Measurements from ENCODE around the gene SLC4A7.
"Not testable (repeated sequence)": the region's sequence is repeated elsewhere in the genome, so short reads cannot be mapped to it uniquely, and the experiment has no call there.

Gene SLC4A7

DNA sequence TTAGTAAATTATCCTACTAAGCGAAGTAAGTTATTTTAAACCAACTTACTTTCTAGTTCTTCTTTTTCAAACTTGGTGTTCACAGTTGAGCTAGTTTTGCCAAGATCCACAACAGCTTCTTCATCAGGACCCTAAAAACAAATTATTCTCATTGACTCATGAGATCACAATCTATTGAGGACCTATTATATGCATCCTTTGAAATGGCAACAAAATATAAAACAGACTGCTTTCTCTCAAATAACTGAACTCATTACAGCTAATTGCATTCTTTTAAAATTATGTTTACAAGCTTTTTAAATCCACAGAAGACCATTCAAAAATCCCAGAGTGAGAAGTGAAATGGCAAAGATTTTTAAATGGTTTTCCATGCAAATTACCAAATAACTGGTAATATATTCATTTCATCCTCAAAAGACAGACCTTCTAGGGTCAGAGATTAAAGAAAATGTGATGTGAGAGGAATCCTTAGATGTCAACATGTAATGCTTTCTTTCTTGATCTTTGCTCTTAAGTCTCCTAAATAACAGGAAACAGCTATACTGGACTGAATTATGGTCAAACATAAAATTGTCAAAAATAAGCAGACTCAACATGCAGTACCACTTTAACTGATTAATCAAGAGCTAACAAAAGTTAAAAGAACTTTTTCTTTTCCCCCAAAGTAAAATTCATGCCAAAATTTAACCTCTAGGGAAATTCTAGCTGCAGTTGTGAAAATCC lies 31.7 kb downstream of the SLC4A7 start:
- TF ChIP-seq, protein P1, sequence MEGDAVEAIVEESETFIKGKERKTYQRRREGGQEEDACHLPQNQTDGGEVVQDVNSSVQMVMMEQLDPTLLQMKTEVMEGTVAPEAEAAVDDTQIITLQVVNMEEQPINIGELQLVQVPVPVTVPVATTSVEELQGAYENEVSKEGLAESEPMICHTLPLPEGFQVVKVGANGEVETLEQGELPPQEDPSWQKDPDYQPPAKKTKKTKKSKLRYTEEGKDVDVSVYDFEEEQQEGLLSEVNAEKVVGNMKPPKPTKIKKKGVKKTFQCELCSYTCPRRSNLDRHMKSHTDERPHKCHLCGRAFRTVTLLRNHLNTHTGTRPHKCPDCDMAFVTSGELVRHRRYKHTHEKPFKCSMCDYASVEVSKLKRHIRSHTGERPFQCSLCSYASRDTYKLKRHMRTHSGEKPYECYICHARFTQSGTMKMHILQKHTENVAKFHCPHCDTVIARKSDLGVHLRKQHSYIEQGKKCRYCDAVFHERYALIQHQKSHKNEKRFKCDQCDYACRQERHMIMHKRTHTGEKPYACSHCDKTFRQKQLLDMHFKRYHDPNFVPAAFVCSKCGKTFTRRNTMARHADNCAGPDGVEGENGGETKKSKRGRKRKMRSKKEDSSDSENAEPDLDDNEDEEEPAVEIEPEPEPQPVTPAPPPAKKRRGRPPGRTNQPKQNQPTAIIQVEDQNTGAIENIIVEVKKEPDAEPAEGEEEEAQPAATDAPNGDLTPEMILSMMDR (IDR thresholded peaks at IDR 0.05; ENCODE audit: low read depth, low read length), result no peak
- H3K4me3 ChIP-seq (ENCODE audit: low read depth, low read length), result no peak overlapping the region

DNA sequence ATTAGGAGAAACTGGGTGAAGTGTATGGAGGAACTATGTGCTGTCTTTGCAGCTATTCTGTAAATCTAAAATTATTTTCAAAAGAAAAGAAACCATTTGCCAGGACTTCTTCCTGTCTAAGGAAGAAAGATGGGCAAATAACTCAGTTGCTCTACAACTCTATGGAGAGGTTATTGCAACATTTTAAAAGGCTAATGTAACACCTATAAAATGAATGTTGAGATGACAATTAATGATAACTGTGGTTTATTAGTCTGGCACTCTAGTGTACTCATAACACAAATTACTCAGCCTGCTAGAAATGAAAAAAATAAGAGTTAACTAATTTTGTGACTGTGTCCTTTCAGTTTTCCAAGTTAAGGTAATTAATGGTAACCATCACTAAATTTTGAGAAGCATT lies 32.3 kb downstream of the SLC4A7 start:
- no peak overlapping the region for H3K4me3 ChIP-seq (ENCODE audit: low read depth, low read length)
- TF ChIP-seq, protein P1 (IDR thresholded peaks at IDR 0.05; ENCODE audit: low read depth, low read length), result no peak

DNA sequence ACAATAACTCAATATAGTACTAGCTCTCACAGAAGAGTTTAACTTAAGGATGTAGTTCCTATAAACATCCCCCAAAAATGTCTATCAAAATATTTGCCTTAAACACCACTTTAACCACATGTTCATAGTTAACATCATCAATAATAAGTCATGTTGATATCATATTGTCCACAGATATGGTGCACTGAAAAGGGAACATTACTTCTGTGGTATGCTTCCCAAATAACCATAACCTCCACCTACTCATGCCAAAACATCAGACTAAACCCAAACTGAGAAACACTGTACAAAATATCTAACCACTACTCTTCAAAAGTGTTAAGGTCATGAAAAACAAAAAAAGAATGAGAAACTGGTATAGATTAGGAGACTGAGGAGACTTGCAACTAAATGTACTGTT lies 32.9 kb downstream of the SLC4A7 start:
- H3K4me3 ChIP-seq (ENCODE audit: low read depth, low read length), result no peak overlapping the region
- TF ChIP-seq, protein P1 (IDR thresholded peaks at IDR 0.05; ENCODE audit: low read depth, low read length), result no peak

DNA sequence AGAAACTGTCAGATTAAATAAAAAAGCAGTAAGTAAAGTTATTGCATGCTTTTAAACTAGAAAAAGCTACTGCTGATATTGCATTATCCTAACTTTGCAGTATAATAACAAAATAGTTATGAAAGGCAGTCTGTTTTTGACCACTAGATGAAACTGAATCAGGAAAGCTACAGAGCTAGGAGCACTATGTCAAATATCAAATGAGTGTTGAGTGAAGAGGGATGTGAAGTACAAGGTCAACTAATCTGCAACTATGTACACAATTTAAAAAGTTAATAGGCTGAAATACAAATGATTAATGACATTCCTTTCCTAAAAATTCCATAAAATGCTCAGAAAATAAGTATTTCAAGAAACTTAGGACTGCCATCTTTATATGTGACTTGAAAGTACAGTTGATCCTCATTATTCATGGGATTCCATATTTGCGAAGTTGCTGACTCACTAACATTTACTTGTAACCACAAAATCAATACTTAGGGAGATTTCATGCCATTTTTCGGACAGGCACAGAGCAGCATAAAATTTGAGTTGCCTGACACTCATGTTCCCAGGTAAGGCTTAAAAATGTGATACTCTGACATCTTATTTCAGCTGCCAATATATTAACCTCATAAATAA lies 34.5 kb downstream of the SLC4A7 start:
- no peak overlapping the region for H3K4me3 ChIP-seq (ENCODE audit: low read depth, low read length)
- TF ChIP-seq, protein P1 (IDR thresholded peaks at IDR 0.05; ENCODE audit: low read depth, low read length), result no peak

DNA sequence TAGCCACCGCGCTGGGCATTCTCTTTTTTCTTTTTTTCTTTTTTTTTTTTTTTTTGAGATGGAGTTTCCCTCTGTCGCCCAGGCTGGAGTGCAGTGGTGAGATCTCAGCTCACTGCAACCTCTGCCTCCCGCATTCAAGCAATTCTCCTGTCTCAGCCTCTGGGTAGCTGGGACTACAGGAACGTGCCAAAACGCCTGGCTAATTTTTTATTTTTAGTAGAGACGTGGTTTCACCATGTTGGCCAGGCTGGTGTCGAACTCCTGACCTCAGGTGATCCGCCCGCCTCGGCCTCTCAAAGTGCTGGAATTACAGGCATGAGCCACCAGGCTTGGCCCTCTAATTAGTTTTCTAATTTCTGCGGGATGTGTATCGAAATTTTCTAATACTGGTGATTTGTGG lies 41.2 kb downstream of the SLC4A7 start:
- not testable (repeated sequence) for H3K4me3 ChIP-seq (ENCODE audit: low read depth, low read length)

DNA sequence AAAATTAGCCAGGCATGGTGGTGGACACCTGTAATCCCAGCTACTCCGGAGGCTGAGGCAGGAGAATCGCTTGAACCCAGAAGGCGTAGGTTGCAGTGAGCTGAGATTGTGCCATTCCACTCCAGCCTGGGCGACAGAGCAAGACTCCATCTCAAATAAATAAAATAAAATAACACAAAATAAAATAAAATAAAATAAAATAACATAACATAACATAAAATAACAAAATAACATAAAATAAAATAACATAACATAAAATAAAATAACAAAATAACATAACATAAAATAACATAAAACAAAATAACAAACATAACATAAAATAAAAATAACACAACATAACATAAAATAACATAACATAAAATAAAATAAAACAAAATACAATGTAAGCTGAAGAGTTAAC lies 45.8 kb downstream of the SLC4A7 start:
- H3K4me3 ChIP-seq (ENCODE audit: low read depth, low read length), result not testable (repeated sequence)

DNA sequence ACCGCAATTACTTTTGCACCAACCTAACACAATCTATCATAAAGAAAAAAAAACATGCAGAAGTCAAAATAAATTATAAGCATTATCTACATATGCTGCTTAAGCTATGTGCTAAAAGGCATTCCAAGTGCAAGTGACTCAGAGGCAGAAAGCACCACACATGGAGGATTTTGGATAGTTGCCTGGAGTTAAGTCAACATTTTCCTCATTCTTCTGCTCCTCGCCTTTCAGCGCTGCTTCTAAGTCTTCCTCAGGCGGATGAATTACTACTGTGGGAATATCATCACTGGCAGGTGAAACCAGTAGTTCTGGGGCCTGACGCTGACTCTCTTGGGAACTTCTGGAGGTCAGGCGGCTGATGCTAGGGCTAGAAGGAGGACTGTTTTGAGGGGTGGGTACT lies 53.1 kb downstream of the SLC4A7 start:
- TF ChIP-seq, protein P1 (IDR thresholded peaks at IDR 0.05; ENCODE audit: low read depth, low read length), result no peak
- H3K4me3 ChIP-seq (ENCODE audit: low read depth, low read length), result no peak overlapping the region

DNA sequence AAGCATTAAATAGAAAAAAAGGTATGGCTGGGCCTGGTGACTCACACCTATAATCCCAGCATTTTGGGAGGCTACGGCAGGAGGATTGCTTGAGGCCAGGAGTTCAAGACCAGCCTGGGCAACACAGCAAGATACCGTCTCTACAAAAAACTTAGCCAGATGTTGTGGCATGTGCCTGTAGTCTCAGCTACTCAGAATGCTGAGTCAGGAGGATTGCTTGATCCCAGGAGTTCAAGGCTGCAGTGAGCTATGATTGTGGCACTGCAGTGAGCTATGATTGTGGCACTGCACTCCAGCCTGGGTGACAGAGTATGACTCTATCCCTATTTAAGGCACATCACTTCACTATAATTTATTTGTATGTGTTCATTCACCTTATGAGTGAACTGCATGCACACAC lies 54.3 kb downstream of the SLC4A7 start:
- TF ChIP-seq, protein P1 (IDR thresholded peaks at IDR 0.05; ENCODE audit: low read depth, low read length), result no peak

More for the DNA sequence above, 54.3 kb downstream of the SLC4A7 start:
- H3K4me3 ChIP-seq (ENCODE audit: low read depth, low read length), result no peak overlapping the region

Data from WI38 (cell line).